Measurements from ENCODE around the gene SCYGR1.
"Not testable (repeated sequence)": the region's sequence is repeated elsewhere in the genome, so short reads cannot be mapped to it uniquely, and the experiment has no call there.

Gene SCYGR1, protein sequence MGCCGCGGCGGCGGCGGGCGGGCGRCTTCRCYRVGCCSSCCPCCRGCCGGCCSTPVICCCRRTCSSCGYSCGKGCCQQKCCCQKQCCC

DNA sequence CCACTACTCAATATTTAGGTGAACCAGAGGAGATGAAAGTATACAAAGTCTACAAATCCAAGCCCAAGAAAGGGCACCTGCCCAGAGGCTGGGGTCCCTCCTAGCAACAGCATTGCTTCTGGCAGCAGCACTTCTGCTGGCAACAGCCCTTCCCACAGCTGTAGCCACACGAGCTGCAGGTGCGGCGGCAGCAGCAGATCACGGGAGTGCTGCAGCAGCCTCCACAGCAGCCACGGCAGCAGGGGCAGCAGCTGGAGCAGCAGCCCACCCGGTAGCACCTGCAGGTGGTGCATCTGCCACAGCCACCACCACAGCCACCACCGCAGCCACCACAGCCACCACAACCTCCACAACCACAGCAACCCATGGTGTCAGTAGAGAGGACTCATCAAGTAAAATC, at the start of gene SCYGR1:
SCYGR1 (minus strand) TSS at position 367 of the 400 bp plus-strand sequence; CDS start at position 367, 0 bp downstream.
- DNase-seq (ENCODE audit: low spot score): not testable (repeated sequence)

- no peak for DNase-seq (ENCODE audit: low spot score)
Observed at GRCh38 chr2:227436436-227437174, 48.9 kb upstream of the SCYGR1 start.

GRCh38 chr2:227433171-227433570, 45.4 kb upstream of the SCYGR1 start:
- DNase-seq (ENCODE audit: low spot score): no peak

- no peak for DNase-seq (ENCODE audit: low spot score)
Observed at GRCh38 chr2:227430639-227431038, 42.9 kb upstream of the SCYGR1 start.

DNA sequence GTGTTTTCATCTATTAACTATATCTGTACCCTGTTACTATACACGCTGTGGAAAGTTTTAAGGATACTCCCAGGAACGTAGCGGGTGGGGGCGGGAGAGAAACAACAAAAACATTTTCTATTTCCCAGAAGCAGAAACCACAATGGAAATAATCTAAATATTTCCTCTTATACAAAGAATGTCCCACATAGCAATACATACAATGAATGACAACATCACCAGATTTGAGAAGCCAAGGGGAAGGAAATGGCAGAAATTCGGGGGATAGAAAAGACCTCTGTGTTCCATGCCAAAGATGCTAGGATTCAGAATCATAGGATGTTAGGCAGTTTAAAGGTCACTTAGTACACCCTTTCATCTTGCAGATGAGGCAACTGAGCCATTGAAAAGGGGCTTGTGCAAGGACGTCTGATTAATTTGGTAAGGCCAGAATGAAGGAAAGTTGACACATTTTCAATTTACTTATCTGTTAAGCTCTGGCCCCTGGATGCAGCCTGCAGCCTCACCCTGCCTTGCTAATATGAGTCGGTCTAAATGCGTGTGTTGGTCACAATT, 41.1 kb upstream of the SCYGR1 start:
- no peak for DNase-seq (ENCODE audit: low spot score)

DNA sequence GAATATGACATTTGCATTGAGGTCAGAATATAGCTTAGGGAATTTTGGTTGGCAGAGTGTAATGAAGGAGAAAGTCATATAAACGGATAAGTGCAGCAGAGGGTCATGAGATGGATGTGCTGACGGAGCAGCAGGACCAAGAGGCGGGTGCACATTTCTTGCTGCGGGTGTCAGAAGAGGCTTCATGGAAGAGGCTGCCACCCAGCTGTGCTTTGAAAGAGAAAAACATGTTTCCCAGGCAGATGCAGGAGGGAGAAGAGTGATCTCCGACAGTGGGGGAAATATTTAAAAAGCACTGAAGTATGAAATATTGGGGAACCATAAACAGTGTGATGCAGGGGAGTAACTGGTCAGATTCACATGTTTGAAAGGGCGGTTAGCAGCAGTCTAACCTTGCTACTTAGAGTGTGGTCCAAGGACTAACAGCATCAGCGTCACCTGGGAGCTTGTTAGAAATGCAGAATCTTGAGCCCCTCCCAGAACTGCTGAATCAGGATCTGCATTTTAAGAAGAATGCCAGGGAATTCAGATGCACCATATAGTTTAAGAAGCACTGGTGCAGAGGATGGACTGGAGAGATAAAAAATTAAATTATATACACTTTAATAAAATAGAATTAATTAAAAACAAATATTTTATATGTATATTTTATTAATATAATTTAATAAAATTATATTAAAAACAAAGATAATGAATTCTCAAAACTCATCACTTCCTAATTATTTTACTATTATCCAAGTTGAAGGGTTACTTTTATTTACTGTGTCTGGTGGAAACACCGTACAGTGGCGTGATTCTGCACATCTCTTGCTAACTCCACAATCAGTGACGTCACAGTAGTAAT, 36.1 kb upstream of the SCYGR1 start:
- DNase-seq (ENCODE audit: low spot score): peak; percentile 28

GRCh38 chr2:227420087-227421052, 32.6 kb upstream of the SCYGR1 start:
- DNase-seq (ENCODE audit: low spot score): no peak

DNA sequence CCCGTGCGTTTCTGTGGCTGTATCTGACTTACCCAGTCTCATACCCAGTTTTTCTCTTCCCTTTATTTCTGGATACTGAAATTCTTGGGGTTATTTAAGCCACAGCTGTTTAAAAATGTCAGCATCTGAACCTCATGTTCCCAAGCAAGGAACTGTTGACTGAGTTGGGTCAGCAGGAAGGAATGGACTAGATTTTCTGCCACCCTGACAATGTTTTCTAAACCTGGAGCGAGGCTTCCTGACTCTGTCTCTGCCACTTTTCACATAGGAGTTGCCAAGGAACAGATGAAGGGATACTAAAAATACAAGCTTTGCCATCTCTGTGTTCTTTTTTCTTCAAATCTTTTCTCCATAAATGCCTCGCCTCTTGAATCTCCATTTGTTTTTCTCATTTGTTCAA, 29.0 kb upstream of the SCYGR1 start:
- no peak for DNase-seq (ENCODE audit: low spot score)

DNA sequence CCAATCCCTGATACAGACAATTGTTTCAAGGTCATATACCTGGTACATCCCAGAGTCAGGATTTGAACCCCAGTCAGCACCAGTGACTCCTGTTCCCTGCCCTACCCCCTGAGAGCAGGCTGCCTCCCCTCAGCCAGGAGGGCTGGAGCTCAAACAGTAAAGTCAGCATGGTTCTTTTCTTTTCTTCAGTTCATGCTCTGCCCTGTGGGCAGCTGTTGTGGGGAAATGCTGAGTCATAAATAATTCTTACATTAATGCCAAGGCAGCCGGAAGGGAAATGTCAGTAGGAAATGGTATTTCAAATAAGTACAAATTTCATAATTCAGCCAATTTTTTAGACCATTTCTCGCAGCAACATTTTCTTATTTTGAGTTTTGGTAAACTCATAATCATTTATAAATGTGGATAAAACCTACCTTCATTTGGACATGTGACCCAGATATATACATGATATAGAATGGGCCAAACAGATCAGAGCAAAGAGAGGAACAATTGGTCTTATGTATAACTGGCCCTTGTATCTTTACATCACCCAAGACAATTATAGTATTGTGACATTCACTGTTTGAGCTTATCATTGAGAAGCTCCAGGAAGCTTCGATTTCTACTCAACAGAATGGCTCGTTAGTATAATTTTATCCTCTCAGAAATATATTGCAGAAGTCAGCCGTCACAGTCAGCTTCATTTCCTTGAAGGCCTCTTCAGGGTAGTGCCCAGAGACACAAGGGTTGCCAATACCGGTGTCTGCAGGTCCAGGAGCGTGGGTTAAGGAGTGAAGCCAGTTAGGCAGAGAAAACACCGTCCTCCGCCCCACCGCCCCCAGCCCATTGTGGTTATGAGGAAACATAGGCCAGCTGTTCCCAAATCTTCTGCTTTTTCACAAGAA, 28.0 kb upstream of the SCYGR1 start:
- DNase-seq (ENCODE audit: low spot score): peak; percentile 11

DNA sequence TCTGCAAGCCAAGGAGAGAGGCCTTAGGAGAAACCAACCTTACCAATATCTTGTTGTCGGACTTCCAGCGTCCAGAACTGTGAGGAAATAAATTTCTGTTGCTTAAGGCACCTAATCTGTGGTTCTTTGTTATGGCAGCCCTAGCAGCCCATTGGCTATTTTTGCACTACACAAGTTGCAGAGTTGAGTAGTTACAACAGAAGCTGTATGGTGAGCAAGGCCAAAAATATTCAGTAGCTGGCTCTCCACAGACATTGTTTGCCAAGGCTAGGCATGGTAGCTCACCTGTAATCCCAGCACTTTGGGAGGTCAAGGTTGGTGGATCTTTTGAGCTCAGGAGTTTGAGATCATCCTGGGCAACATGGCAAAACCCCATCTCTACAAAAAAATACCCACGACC, 27.1 kb upstream of the SCYGR1 start:
- DNase-seq (ENCODE audit: low spot score): no peak

- DNase-seq (ENCODE audit: low spot score): peak; percentile 18
Observed at GRCh38 chr2:227413371-227413770, 25.6 kb upstream of the SCYGR1 start.

- DNase-seq (ENCODE audit: low spot score): peak; percentile 15
Observed at GRCh38 chr2:227412877-227413276, 25.1 kb upstream of the SCYGR1 start.

DNA sequence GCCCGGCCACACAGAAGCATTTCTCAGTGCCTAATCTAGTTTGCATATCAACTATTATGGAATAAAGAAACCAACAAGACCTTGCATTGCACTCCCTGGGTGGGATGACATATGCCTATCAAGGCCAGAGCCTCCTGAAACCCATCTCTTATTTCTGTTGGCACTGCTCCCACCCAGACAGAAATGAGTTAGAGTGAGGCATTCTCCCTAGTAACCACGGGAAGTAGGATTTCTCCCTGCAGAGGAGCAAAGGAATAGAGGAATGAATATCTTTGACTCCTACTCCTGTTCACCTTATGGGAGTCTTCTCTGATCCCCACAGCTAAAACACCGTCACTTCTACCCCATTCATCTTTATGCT, 24.2 kb upstream of the SCYGR1 start:
- peak; percentile 18 for DNase-seq (ENCODE audit: low spot score)

GRCh38 chr2:227411320-227411989, 23.7 kb upstream of the SCYGR1 start:
- peak; percentile 10 for DNase-seq (ENCODE audit: low spot score)

DNA sequence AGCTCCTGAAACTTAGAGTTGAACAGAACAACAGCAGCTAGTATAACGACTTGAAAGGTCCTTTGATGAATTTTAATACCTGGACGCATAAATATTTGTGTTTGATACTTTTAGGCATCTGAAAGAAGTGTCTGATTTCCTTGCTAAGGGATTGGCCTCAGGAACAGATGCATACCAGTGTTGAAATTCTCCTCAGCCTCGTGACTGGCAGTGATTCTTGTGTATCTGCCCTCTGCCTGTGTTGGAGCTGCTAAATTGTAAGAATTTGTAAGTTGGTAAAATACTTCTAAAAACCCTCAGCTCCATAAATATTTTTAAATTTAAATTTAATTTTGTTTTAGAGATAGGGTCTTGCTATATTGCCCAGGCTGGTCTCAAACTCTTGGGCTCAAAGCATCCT, 22.4 kb upstream of the SCYGR1 start:
- DNase-seq (ENCODE audit: low spot score): peak; percentile 2

- peak; percentile 60 for DNase-seq (ENCODE audit: low spot score)
Observed at GRCh38 chr2:227407591-227408151, 19.9 kb upstream of the SCYGR1 start.

- DNase-seq (ENCODE audit: low spot score): peak; percentile 58
Observed at GRCh38 chr2:227406177-227407031, 18.7 kb upstream of the SCYGR1 start.

GRCh38 chr2:227404585-227405271, 17.0 kb upstream of the SCYGR1 start:
- DNase-seq (ENCODE audit: low spot score): no peak

Measured in ecto neural progenitor cell (in vitro differentiated cells).